Spleen (tissue), 10 donors: Measurements from ENCODE around the gene SARM1. TPM values are rescaled to one million over a fixed set of nuclear protein-coding genes. Genes with fewer than 3 reads are reported as not detected.

Experiments used
- microRNA-seq, 3 donors: library from miRNA; unstranded; fragments of <30 nt; microRNA quantifications; one replicate each; pipeline versions ENCODE4 to v1.1.0, GENCODE V29; 2019 to 2020
- polyA plus RNA-seq, 3 donors: library from polyadenylated mRNA; stranded (reverse); fragments of 200-250 nt; gene quantifications; one replicate each; pipeline ENCODE4 v1.2.1, GENCODE V29; 2013
- total RNA-seq, 7 donors: library from RNA; depleted of rRNA in 3 of 7; stranded (reverse); fragments of >200 nt in 3 of 7; fragmentation: NEBNext Ultra II Directional in 4 of 7; extraction: Animal tissue kit (Norgen Biotek cat#: 25700) in 4 of 7; gene quantifications; one replicate each; pipeline versions ENCODE4 v1.1.0 to v1.2.1, GENCODE V29; 2016 to 2021
- donor health status: healthy with polysubstance abuse.
- donor health status: DM: no; HTN: no; CAD: no; lungs with moderate emphysema.
- donor health status: DM: no; HTN: no; CAD: no.
- donor health status: Bipolar disorder and iron deficiency.
- donor health status: healthy.
- donor health status: DM: no; HTN: no; CAD: no.
- donor health status: DM: yes; HTN: yes; CAD: no.

SARM1 gene
- total and polyA plus RNA-seq, 10 donors, result 4.7 to 48.7 (median 35.4) TPM

Small RNAs within 50 kb of the gene (microRNA-seq; reads per million reads assigned to microRNA genes)
- gene MIR4723, result 0.85 to 4.0 (median 2.1) reads per million in 3 donors

Other genes with a start within 250 kb of the SARM1 start
- gene TMEM97, start 52.5 kb upstream of the SARM1 start, total RNA-seq, result 1 to 10 TPM; 3.1 to 7.3 (median 5.8) TPM
- gene TMEM97, start 52.5 kb upstream of the SARM1 start, polyA plus RNA-seq, result 1 to 10 TPM; 1.5 to 3.2 (median 2.0) TPM
- gene IFT20, start 36.2 kb upstream of the SARM1 start, total RNA-seq, result 10 to 100 TPM; 28.4 to 52.2 (median 31.1) TPM
- gene IFT20, start 36.2 kb upstream of the SARM1 start, polyA plus RNA-seq, result 10 to 100 TPM; 46.8 to 52.8 (median 52.1) TPM
- gene TNFAIP1, start 35.9 kb upstream of the SARM1 start, total RNA-seq, result 100 to 1,000 TPM in 4 of 7 donors, 10 to 100 TPM in 3; 83.8 to 154 (median 108) TPM
- 10 to 100 TPM; 15.2 to 34.2 (median 16.3) TPM for gene TNFAIP1, start 35.9 kb upstream of the SARM1 start, polyA plus RNA-seq
- gene POLDIP2, start 14.2 kb upstream of the SARM1 start, total RNA-seq, result 10 to 100 TPM; 45.6 to 62.6 (median 49.0) TPM
- gene POLDIP2, start 14.2 kb upstream of the SARM1 start, polyA plus RNA-seq, result 10 to 100 TPM; 27.8 to 47.1 (median 38.7) TPM
- not detected for gene SEBOX, start 6.5 kb upstream of the SARM1 start, total RNA-seq
- gene SEBOX, start 6.5 kb upstream of the SARM1 start, polyA plus RNA-seq, result not detected
- gene VTN, start 1.4 kb upstream of the SARM1 start, total RNA-seq, result 1 to 10 TPM in 4 of 7 donors, under 1 TPM in 3; 0.84 to 4.0 (median 1.7) TPM
- 1 to 10 TPM; 1.2 to 1.8 (median 1.4) TPM for gene VTN, start 1.4 kb upstream of the SARM1 start, polyA plus RNA-seq
- gene SLC46A1, start 34.5 kb downstream of the SARM1 start, total RNA-seq, result 10 to 100 TPM; 18.9 to 28.9 (median 24.6) TPM
- 1 to 10 TPM; 2.1 to 4.8 (median 2.3) TPM for gene SLC46A1, start 34.5 kb downstream of the SARM1 start, polyA plus RNA-seq
- not detected for gene SLC13A2, start 102.0 kb downstream of the SARM1 start, total RNA-seq
- gene SLC13A2, start 102.0 kb downstream of the SARM1 start, polyA plus RNA-seq, result under 1 TPM in 1 of 3 donors, not detected in 2; 0.03 TPM
- not detected for gene FOXN1, start 134.7 kb downstream of the SARM1 start, total RNA-seq
- not detected for gene FOXN1, start 134.7 kb downstream of the SARM1 start, polyA plus RNA-seq
- 10 to 100 TPM; 41.5 to 76.0 (median 65.7) TPM for gene UNC119, start 180.9 kb downstream of the SARM1 start, total RNA-seq
- 10 to 100 TPM; 52.9 to 68.6 (median 59.1) TPM for gene UNC119, start 180.9 kb downstream of the SARM1 start, polyA plus RNA-seq
- 10 to 100 TPM; 43.7 to 77.6 (median 56.4) TPM for gene PIGS, start 199.8 kb downstream of the SARM1 start, total RNA-seq
- 10 to 100 TPM; 13.3 to 21.4 (median 17.6) TPM for gene PIGS, start 199.8 kb downstream of the SARM1 start, polyA plus RNA-seq
- gene ALDOC, start 205.2 kb downstream of the SARM1 start, total RNA-seq, result 10 to 100 TPM; 18.1 to 64.4 (median 40.3) TPM
- 10 to 100 TPM; 16.9 to 24.8 (median 19.1) TPM for gene ALDOC, start 205.2 kb downstream of the SARM1 start, polyA plus RNA-seq
- 10 to 100 TPM in 5 of 7 donors, 1 to 10 TPM in 2; 6.2 to 19.7 (median 14.3) TPM for gene SPAG5, start 227.3 kb downstream of the SARM1 start, total RNA-seq
- gene SPAG5, start 227.3 kb downstream of the SARM1 start, polyA plus RNA-seq, result 10 to 100 TPM in 2 of 3 donors, 1 to 10 TPM in 1; 9.6 to 18.0 (median 14.9) TPM
- gene RSKR, start 242.5 kb downstream of the SARM1 start, total RNA-seq, result 10 to 100 TPM; 11.6 to 30.9 (median 19.3) TPM
- gene RSKR, start 242.5 kb downstream of the SARM1 start, polyA plus RNA-seq, result 1 to 10 TPM; 2.1 to 4.5 (median 2.8) TPM